Activated CD8-positive, alpha-beta memory T cell treated with anti-CD3 and anti-CD28 coated beads for 1 hour (primary cell): ENCODE data around the gene NXT1.

Experiments used
- DNase-seq, 2 donors: peaks; one replicate each; pipeline ENCODE4 v3.0.0-alpha.2; 2020; ENCODE audit warnings: low read depth in 1 of 2; ENCODE audit errors: extremely low read depth in 1 of 2

NXT1 gene

DNA sequence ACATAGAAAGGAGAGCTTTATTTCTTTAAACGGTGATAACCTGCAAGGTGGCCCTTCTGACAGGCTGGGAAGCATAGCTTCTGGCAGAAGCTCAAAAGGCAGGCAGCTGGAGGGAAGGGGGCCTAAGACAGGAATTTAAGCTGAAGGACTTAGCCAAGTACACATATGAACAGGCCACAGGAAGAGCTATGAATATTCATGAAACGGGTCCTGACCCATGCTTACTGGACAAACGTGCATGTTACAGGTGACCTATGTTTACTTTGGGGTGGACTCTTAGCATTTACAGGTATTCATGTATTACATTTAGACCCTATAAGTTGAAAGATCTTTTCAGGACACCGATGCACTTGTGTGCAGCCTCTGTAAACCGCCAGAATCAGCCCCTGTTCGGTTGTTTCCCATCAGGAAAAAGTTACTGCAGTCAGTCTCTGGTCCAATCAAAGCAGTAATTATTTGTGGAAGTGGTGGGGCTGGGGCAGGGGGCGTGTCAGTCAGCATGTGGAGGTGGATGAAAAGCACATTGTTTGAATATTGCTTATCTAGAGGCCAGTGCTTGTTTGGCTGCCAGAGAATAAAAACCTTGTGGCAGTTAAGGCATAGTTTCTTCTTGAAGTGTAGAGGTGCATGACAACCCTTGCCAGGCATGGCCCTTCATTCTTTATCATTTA is 8.5 kb downstream of the NXT1 start:
- DNase-seq: no peak

DNA sequence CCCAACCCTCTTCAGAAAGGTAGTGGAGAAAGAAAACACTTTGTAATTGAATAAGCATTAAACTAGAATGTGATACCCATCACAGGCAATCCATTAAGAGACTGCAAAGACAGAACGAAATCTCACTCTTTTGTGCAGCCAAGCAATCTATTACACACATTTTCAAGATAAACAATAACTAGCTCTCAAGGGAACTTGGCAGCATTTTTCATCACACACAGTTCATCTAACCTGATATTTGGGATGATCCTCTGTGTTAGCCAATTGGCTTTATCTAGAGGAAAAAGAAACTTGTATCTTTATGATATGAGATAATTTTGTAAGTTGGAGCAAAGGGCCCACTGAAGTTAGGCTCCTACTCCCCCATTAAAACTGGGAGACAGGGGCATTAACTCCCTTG is 9.9 kb downstream of the NXT1 start:
- DNase-seq: no peak

DNA sequence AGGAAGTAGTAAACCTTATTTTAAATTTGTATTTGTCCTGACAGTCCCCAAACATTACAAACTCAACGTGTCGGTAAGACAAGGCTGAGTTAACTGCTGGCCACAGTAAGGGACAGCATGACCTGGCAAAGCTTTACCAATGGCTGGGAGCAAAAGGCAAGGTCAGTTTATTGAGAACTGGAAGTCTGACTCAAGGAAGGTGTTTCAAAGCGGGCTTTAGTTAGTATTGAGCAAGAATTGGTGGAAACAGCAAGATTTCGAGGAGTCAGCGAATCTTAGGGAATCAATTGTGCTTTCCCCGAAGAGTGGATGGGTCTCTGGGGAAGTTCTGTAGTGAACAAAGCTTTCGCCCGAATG is 10.5 kb downstream of the NXT1 start:
- DNase-seq: no peak

DNA sequence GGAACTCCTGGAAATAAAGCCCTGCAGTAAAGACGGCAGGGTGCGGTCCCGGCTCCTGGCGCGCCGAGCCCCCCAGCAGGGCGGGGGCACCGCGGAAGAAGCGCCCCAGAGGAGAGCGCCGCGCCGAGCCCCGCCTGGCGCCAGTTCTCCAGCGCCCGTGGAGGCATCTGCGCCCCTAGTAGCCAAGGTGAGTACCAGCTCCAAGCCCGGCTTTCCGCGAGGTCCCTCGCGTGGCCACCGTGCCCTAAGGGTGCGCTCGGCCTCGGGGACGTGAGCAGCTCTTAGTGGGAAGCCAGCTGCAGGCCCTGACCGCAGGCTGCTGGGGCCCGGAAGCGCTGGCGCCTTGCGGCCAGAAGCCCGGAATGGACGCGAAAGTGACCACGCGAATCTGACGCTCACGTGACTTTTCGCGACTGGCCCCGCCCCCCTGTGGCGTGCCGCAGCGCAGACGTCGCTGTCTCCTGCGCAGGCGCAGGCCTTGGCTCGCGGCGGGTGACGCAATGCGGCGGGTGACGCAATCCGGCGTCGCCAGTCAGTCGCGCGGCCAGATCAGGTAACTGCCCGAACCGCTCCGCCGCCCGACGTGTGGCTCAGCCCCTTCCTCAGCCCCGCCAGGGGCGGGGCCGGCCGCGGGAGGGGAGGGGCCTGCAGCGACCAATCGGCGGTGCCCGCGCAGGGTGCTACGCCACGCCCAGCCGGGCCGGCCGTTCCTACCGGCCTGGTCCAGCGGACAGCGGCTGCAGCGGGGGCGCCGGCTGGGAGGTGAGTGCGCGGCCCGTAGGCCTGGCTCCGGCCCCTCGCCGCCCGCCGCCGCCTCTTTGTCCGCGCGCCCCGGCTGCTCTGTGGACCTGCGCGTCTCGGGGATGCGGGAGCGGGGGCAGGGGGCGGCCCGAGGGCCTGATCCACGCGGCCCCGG is 11.1 kb downstream of the NXT1 start, which contains the start of gene GZF1:
TSS of gene GZF1 (plus strand) at position 707 of the 916 bp plus-strand sequence. CDS start 2,202 bp downstream, outside the sequence.
- DNase-seq: peak; percentile 91 to 98

DNA sequence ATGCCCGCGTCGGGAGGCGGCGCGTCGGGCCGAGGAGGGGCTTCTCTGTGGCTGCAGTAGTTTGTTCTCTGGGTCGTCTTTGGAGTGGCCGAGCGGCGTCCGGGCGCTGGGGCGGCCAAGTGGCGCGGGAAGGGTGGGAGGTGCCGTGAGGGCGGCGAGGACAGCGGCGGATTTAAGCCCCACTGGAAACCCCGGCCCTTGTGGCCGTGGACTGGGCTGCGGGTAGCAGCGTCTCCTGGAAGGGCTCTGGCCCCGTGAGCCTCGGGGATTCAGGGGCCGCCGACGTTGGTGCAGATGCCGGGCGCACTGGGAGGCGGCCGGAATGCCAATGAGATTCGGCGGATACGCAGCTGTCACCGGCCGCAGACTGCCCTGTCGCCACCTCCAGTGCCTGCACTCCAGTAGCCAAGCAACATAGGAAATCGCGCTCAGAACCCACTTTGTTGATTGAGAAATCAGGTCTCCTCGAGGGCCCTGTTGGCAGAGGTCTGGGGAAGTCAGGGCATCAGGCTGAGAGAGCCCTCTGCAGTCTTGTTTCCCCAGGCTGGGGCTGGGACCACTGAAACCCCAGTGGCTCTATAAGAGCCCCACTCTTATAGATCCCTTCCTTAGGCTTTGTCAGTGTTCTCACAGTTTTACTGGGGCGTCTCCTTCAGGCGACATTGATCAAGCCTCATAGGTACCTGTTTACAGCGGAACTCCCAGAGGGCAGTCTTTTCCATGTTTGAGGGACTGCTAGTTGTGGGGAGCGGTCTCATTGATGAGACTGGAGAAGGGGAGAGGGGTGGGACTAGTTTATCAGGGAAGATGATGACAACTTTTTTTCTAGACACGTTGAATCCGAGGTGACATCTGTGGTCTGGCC is 12.0 kb downstream of the NXT1 start:
- DNase-seq: no peak

DNA sequence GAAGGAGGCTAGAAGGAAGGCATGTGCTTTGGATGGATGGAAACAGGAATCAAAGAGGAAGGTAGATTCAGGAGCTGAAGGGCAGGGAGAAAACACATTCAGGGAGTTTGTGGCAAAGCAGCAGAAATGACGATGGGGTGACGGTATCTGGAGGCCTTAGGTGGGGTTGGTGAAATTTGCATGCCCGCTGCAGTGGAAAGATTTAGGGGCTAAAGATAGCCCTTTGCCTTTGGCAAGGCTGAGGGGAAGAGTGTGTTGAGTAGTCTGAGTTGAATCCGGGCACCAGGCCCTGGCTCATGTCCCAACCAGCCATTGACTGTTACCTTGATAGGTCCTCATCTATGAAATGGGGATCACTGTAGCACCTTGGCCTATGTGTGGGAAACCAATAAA is 12.7 kb downstream of the NXT1 start:
- no peak for DNase-seq

DNA sequence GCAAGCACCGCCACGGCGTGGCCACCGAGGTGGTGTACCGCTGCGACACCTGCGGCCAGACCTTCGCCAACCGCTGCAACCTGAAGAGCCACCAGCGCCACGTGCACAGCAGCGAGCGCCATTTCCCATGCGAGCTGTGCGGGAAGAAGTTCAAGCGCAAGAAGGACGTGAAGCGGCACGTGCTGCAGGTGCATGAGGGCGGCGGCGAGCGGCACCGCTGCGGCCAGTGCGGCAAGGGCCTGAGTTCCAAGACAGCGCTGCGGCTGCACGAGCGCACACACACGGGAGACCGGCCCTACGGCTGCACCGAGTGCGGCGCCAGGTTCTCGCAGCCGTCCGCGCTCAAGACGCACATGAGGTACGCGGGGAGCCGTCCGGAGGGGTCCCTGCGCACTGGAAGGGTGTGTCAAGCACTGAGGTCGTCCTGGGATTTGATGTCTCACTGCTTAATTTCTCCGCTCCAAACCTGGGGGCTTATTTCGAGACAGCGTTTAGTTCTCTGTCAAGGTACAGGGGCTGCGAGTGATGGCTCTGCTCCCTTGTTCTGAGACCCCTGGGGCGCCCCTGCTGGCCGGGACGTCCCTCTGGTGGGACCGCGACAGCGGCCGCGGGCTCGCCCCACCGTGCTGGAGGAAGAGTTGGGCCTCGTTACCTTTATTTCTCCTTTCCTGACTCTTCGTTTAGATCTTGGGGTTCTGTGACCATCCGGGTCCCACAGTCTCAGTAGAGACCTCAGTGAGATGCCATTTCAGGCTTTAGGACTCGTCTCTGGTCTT is 15.0 kb downstream of the NXT1 start:
- DNase-seq: no peak

DNA sequence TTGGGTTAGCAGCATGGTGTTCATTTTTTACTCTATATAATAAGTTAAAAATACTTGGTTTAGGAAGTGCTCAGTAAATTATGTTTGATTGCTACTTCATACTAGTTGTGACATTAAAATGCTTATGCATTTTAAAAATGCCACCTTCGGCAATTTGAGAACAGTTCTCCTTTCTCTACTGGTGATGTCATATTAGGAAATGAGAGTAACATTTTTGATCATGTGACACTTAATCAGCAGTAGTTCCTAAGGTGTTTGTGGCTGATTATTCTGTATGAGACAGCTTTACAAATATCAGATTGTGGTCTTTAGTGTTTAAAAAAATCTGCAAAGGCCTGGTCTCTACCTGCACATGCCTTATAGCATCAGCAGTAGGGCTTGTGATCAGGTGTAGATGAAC is 15.8 kb downstream of the NXT1 start:
- no peak for DNase-seq

DNA sequence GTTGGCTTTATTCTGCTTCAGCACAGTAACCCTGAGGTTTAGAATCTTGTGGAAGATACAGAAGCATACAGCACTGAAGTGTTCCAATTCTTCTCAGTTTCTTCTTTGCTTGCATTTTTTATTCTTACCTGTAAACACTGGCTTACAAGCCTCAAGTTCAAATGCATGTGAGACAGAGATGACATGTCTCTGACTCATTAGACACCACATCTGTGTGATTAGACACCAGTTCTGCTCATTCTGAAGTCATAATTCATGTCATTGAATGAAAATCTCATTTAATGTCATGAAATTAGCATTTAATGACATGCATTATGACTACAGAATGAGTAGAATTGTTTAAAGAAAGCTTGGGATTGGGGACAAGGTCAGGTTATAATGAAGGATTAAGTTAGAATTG is 17.2 kb downstream of the NXT1 start:
- no peak for DNase-seq

DNA sequence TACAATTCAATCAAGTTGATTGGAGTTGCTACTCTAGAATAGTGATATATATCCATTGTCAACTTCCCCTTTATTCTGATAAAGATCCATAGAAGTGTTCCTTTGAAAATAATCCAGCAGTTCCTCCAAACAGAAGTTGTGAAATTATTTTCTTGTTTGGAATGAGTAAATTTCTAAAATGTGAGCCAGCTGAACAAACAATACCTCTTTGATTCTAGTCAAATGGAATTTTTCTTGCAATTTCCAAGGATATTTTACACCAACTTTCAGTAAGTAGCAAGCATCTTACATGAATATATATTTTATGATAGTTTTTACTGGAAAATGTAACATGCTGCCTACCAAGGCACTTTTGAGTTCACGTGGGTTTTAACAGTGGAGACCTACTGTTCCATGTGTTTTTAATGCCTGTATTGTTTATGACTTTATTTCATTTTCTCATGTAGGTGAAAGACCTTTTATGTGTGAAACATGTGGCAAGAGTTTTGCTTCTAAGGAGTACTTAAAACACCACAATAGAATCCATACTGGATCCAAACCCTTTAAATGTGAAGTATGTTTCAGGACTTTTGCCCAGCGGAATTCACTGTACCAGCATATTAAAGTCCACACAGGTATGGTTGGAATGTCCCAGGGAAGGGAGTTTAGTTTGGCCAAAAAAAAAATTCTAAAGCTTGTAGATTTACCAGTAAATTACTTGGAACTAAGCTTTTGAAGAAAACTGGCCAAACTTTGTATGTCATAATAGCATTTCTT is 17.9 kb downstream of the NXT1 start:
- DNase-seq: no peak

DNA sequence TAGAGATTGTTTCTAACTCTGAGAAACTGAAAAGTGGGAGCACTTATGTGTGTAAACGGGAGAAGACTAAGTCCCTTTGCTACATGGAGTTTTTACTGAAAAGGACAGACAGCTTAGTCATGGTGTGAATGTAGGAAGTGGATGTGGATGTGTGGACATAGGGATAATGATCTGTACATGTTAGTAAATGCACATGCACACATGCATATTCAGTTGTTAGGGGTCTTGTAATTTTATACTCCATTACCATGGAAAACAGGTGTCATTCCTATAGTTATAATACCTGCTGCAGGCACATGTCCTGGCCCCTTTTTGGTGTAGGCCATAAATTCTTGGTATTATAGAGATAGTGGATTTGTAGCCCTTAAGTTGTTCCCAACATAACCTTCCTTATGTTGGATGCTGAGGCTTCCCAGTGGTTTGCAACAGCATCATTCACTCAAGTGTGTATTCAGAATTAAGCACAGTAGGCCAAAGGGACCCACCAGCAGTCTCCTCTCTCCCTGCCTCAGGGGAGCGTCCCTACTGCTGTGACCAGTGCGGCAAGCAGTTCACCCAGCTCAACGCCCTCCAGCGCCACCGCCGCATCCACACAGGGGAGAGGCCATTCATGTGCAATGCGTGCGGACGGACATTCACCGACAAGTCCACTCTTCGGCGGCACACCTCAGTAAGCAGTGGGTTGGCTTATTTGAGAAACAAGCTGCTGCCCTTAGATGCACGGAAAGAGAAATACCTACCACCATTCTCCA is 18.7 kb downstream of the NXT1 start:
- DNase-seq: no peak

DNA sequence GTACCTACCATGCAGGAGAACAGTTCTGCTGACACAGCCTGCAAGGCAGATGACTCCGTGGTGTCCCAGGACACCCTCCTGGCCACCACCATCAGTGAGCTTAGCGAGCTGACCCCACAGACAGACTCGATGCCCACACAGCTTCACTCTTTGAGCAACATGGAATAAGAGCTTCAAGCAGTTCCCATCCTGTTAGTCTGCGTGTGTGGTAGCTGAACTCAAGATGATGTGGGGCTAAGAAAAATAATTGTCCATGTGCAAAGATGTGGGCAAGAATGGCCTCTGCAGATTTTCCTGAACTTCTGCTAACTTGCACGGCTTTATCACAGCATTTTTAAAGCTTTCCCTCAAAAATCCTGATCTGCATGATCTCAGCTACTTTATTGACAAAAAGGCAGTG is 19.7 kb downstream of the NXT1 start:
- DNase-seq: no peak

DNA sequence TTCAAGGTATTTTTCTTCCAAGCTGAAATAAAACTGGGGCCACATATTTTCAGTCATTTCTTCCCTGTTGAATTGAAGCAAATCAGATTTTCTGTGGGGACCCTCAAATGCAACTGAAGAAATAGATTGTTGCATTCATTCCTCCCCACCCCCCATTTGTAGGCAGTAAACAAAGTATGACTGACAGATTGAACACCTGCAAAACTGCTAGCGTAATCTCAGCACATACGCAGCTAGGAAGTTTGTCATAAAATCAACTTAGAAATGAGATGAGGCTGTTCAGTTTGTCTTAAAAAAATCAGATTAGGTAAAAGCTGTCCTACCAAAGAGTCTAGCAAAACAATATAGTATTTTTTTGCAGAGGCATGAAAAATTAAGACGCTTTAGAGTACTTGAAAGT is 20.3 kb downstream of the NXT1 start:
- DNase-seq: no peak

DNA sequence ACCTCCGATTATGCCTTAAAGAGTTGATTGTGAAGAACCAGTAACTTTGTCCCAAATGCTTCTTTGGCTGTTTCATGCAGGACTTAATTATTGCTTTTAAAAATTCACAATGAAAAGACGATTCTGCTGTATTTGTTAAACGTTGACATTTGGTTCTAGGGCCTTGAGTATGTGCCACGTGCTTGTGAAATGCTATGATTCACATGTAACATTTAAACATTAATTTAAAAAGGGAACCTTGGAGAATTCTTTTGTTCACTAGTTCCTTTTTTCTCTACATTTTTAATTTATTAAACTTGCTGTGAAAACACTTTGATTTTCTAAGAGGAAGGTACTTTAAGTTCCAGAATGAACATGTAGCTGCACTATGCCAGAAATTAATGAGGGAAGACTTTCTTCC is 20.9 kb downstream of the NXT1 start:
- DNase-seq: no peak

DNA sequence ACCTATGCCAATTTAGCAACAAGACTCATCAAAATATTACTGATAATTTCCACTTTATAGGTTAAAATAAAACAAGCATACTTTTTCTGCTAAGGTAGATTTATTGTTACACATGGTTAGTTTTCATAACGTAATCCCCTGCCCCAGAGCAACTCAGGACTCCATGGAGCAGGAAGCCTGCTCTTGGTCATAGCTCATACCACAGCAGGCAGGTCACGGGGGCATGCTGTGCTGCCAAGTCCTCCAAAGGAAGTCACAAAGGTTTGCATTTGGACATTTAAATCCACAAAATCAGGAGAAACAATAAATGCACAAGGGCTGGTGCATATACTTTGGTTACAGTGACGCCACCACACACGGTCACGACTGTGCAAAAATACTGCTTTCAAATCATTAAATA is 23.9 kb downstream of the NXT1 start:
- no peak for DNase-seq

DNA sequence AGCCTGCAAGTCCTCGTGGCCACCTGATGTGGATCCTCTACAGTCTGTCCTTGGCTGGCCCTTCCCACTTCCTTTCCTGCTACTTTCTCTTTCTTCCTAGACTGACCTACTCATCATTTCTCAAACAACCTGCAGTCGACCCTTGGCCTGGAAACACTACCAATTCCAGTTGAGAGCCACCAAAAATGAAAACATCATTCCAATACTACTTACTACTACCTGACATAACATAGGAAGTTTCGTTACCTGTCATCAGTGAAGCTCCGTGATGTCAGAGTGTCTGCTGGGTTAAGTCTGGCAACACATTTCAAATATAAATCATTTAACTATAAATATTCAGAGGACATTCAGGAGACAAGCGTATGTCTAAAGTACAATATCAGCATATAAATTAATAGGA is 25.2 kb downstream of the NXT1 start:
- DNase-seq: no peak

DNA sequence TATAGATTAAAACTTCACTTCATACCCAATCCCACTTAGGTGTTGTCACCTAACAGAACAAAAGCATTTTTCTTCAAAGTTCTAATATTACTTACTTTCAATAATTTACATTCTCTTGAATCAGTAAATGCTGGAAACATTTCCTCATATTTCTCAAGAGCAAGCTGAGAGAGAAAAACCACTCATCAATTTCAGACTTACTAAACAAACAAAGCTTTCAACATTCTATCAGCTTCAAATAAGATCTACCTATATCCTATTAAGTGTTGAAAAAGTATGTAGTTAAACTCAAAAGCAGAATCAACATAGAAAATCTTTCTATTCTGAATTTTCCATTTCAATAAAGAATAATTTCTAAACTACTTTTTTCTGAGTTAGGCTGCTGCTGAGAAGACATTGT is 29.2 kb downstream of the NXT1 start:
- DNase-seq: no peak

DNA sequence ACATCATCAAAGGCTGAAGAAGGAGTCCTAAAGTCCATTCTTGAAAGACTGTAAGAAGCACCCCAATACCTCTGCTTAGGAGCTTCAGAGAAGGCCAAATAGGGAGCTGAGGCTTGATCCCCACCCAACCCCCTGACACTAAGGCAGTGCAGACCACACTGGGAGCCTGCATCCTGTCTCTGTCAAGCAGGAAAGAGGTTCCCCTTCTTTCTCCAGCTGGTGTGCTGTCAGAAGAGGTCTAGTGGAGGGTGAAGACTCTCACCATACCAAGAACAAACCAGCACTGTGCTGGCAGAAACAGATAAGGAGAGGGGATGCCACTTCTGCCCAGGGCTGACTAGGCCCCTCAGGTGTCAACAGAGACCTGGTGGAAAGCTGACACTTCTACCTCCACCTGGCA is 31.3 kb downstream of the NXT1 start:
- DNase-seq: no peak
